Activated naive CD8-positive, alpha-beta T cell treated with anti-CD3 and anti-CD28 coated beads, Interleukin-2, amount 10 ng/mL, durations not matched to agents 7 days and 5 days (primary cell): ENCODE measurements around the gene MED29. TPM values are rescaled to one million over a fixed set of nuclear protein-coding genes. Genes with fewer than 3 reads are reported as not detected.

Experiments used
- ATAC-seq: fragments of 150-1000 bp; cut with Tn5 transposase; one replicate; pipeline ENCODE4 v1.10.0; 2021; ENCODE audit warnings: low read depth, moderate library complexity
- POLR2A ChIA-PET: fragments of 350-600 bp; sonication (Branson Sonifier 250); formaldehyde crosslinking; loops from one replicate; lab custom pipeline; 2021; ENCODE audit warnings: antibody characterized with exemption; lab: Charles Lee
- DNase-seq: peaks from one replicate; pipeline ENCODE4 v3.0.0; 2021
- H3K27ac Mint-ChIP-seq: one replicate; pipeline ENCODE4 v1.8.0; 2022; ENCODE audit warnings: mild to moderate bottlenecking, mixed read lengths
- H3K27me3 Mint-ChIP-seq: one replicate; pipeline ENCODE4 v1.8.0; 2022; ENCODE audit warnings: mild to moderate bottlenecking, moderate library complexity, mixed read lengths
- H3K36me3 Mint-ChIP-seq: one replicate; pipeline ENCODE4 v1.8.0; 2021; ENCODE audit warnings: mild to moderate bottlenecking, mixed read lengths
- H3K4me1 Mint-ChIP-seq: one replicate; pipeline ENCODE4 v1.8.0; 2021; ENCODE audit warnings: mixed read lengths
- H3K4me3 Mint-ChIP-seq: one replicate; pipeline ENCODE4 v1.8.0; 2022; ENCODE audit warnings: mild to moderate bottlenecking, moderate library complexity, mixed read lengths
- H3K9me3 Mint-ChIP-seq: one replicate; pipeline ENCODE4 v1.8.0; 2021; ENCODE audit warnings: mixed read lengths
- total RNA-seq, 2 experiments: library from RNA; stranded (reverse); gene quantifications; one replicate each; pipeline ENCODE4 v1.2.3, GENCODE V29; 2021

The MED29 gene
- total RNA-seq, 2 experiments from 2014 or later, result 39.0 to 40.7 TPM

GRCh38 chr19:39356647-39357046, 34.5 kb upstream of the MED29 start:
- POLR2A ChIA-PET, result no interaction called here
- ATAC-seq, result no peak
- no peak for DNase-seq
- Mint-ChIP-seq H3K4me3 (no peak overlapping the region), H3K27me3 (no peaks in the 10 kb centered on the region), H3K4me1 (peaks cover 6% of the 10 kb centered on the region), H3K27ac (no peak overlapping the region), H3K36me3 (peaks cover 25% of the 10 kb centered on the region), H3K9me3 (no peaks in the 10 kb centered on the region)

- no peaks in the 10 kb centered on the region for H3K27me3 Mint-ChIP-seq
- H3K27ac Mint-ChIP-seq, result no peak overlapping the region
- peaks cover 2% of the 10 kb centered on the region for H3K4me1 Mint-ChIP-seq
- ATAC-seq (no peak), DNase-seq (no peak)
- H3K4me3 Mint-ChIP-seq, result no peak overlapping the region
- H3K36me3 Mint-ChIP-seq, result peaks cover 18% of the 10 kb centered on the region
- H3K9me3 Mint-ChIP-seq, result no peaks in the 10 kb centered on the region
- POLR2A ChIA-PET, result interaction anchor here (0.6 kb wide), 1 partner anchor 36 kb away, joined by 3 read pairs; no protein-coding TSS in a partner anchor
Measured at GRCh38 chr19:39359026-39359425, 32.2 kb upstream of the MED29 start.

GRCh38 chr19:39360599-39360998, 30.6 kb upstream of the MED29 start:
- POLR2A ChIA-PET, result no interaction called here
- H3K4me3 Mint-ChIP-seq, result no peak overlapping the region
- H3K27me3 Mint-ChIP-seq, result no peaks in the 10 kb centered on the region
- H3K36me3 Mint-ChIP-seq, result peaks cover 15% of the 10 kb centered on the region
- H3K4me1 Mint-ChIP-seq, result peaks cover 2% of the 10 kb centered on the region
- no peak overlapping the region for H3K27ac Mint-ChIP-seq
- ATAC-seq (no peak), DNase-seq (no peak)
- no peaks in the 10 kb centered on the region for H3K9me3 Mint-ChIP-seq

- Mint-ChIP-seq H3K36me3 (peaks cover 11% of the 10 kb centered on the region), H3K4me1 (peaks cover 2% of the 10 kb centered on the region), H3K9me3 (no peaks in the 10 kb centered on the region), H3K4me3 (no peak overlapping the region), H3K27ac (no peak overlapping the region), H3K27me3 (no peaks in the 10 kb centered on the region)
- DNase-seq (no peak), ATAC-seq (no peak)
- POLR2A ChIA-PET, result interaction anchor here (1.2 kb wide), 1 partner anchor 27 kb away, joined by 3 read pairs; the partner anchor contains the start of gene GMFG
Measured at GRCh38 chr19:39362682-39363657, 28.2 kb upstream of the MED29 start.

GRCh38 chr19:39363901-39364457, 27.2 kb upstream of the MED29 start:
- Mint-ChIP-seq H3K36me3 (peaks cover 11% of the 10 kb centered on the region), H3K27me3 (no peaks in the 10 kb centered on the region), H3K27ac (no peak overlapping the region), H3K9me3 (no peaks in the 10 kb centered on the region), H3K4me1 (peaks cover 2% of the 10 kb centered on the region), H3K4me3 (no peak overlapping the region)
- POLR2A ChIA-PET, result no interaction called here
- no peak for ATAC-seq
- DNase-seq, result no peak

GRCh38 chr19:39365531-39365930, 25.6 kb upstream of the MED29 start:
- POLR2A ChIA-PET, result no interaction called here
- Mint-ChIP-seq H3K27ac (no peak overlapping the region), H3K27me3 (no peaks in the 10 kb centered on the region), H3K4me3 (no peak overlapping the region), H3K9me3 (no peaks in the 10 kb centered on the region), H3K4me1 (peaks cover 2% of the 10 kb centered on the region), H3K36me3 (peaks cover 9% of the 10 kb centered on the region)
- DNase-seq, result no peak
- ATAC-seq, result no peak

GRCh38 chr19:39369200-39369599, 22.0 kb upstream of the MED29 start:
- POLR2A ChIA-PET, result no interaction called here
- DNase-seq, result no peak
- H3K27ac Mint-ChIP-seq, result no peak overlapping the region
- H3K4me1 Mint-ChIP-seq, result peaks cover 2% of the 10 kb centered on the region
- no peaks in the 10 kb centered on the region for H3K27me3 Mint-ChIP-seq
- H3K4me3 Mint-ChIP-seq, result no peak overlapping the region
- H3K9me3 Mint-ChIP-seq, result no peaks in the 10 kb centered on the region
- ATAC-seq, result no peak
- H3K36me3 Mint-ChIP-seq, result peaks cover 12% of the 10 kb centered on the region

- no peak overlapping the region for H3K27ac Mint-ChIP-seq
- peaks cover 2% of the 10 kb centered on the region for H3K4me1 Mint-ChIP-seq
- DNase-seq, result no peak
- POLR2A ChIA-PET, result no interaction called here
- no peak overlapping the region for H3K4me3 Mint-ChIP-seq
- H3K36me3 Mint-ChIP-seq, result peaks cover 8% of the 10 kb centered on the region
- no peak for ATAC-seq
- no peaks in the 10 kb centered on the region for H3K27me3 Mint-ChIP-seq
- H3K9me3 Mint-ChIP-seq, result no peaks in the 10 kb centered on the region
Measured at GRCh38 chr19:39370735-39371134, 20.4 kb upstream of the MED29 start.

- peaks cover 9% of the 10 kb centered on the region for H3K36me3 Mint-ChIP-seq
- H3K27ac Mint-ChIP-seq, result no peak overlapping the region
- no peaks in the 10 kb centered on the region for H3K27me3 Mint-ChIP-seq
- H3K4me1 Mint-ChIP-seq, result peaks cover 2% of the 10 kb centered on the region
- no peaks in the 10 kb centered on the region for H3K9me3 Mint-ChIP-seq
- POLR2A ChIA-PET, result no interaction called here
- no peak overlapping the region for H3K4me3 Mint-ChIP-seq
- DNase-seq, result no peak
- ATAC-seq, result no peak
Measured at GRCh38 chr19:39372047-39372802, 19.0 kb upstream of the MED29 start.

- H3K4me3 Mint-ChIP-seq, result no peak overlapping the region
- no peaks in the 10 kb centered on the region for H3K27me3 Mint-ChIP-seq
- DNase-seq (no peak), ATAC-seq (no peak)
- no peak overlapping the region for H3K27ac Mint-ChIP-seq
- POLR2A ChIA-PET, result interaction anchor here (0.5 kb wide), 1 partner anchor 75 kb away, joined by 5 read pairs; no protein-coding TSS in a partner anchor
- H3K9me3 Mint-ChIP-seq, result no peaks in the 10 kb centered on the region
- H3K4me1 Mint-ChIP-seq, result peaks cover 2% of the 10 kb centered on the region
- H3K36me3 Mint-ChIP-seq, result peaks cover 11% of the 10 kb centered on the region
Measured at GRCh38 chr19:39372941-39373340, 18.2 kb upstream of the MED29 start.

- Mint-ChIP-seq H3K4me1 (peaks cover 2% of the 10 kb centered on the region), H3K27me3 (no peaks in the 10 kb centered on the region), H3K9me3 (no peaks in the 10 kb centered on the region), H3K27ac (no peak overlapping the region), H3K4me3 (no peak overlapping the region), H3K36me3 (peaks cover 10% of the 10 kb centered on the region)
- no peak for ATAC-seq
- POLR2A ChIA-PET, result no interaction called here
- no peak for DNase-seq
Measured at GRCh38 chr19:39375929-39376328, 15.2 kb upstream of the MED29 start.

- H3K27me3 Mint-ChIP-seq, result no peaks in the 10 kb centered on the region
- no peak overlapping the region for H3K27ac Mint-ChIP-seq
- H3K36me3 Mint-ChIP-seq, result peaks cover 10% of the 10 kb centered on the region
- no peak for DNase-seq
- POLR2A ChIA-PET, result no interaction called here
- H3K9me3 Mint-ChIP-seq, result no peaks in the 10 kb centered on the region
- H3K4me1 Mint-ChIP-seq, result no peaks in the 10 kb centered on the region
- no peak for ATAC-seq
- H3K4me3 Mint-ChIP-seq, result no peak overlapping the region
Measured at GRCh38 chr19:39377373-39378362, 13.5 kb upstream of the MED29 start.
